CD4-positive, alpha-beta T cell treated with Interferon gamma for 1 hour (primary cell): Measurements from ENCODE around the gene AKR1A1.
"Not testable (repeated sequence)": the region's sequence is repeated elsewhere in the genome, so short reads cannot be mapped to it uniquely, and the experiment has no call there.

Source experiments
- DNase-seq: peaks from one replicate; pipeline ENCODE4 v3.0.0-alpha.2; 2020

The AKR1A1 gene

DNA sequence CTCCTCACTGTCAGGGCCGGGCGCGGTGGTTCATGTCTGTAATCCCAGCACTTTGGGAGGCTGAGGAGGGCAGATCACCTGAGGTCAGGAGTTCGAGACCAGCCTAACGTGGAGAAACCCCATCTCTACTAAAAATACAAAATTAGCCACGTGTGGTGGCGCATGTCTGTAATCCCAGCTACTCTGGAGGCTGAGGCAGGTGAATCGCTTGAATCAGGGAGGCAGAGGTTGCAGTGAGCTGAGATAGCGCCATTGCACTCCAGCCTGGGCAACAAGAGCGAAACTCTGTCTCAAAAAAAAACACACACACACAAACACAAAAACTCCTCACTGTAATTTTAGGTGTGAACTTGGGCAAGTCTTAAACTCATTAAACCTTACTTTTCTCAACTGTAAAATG, 26.7 kb upstream of the AKR1A1 start:
- not testable (repeated sequence) for DNase-seq

GRCh38 chr1:45526135-45526644, 24.4 kb upstream of the AKR1A1 start:
- no peak for DNase-seq

DNA sequence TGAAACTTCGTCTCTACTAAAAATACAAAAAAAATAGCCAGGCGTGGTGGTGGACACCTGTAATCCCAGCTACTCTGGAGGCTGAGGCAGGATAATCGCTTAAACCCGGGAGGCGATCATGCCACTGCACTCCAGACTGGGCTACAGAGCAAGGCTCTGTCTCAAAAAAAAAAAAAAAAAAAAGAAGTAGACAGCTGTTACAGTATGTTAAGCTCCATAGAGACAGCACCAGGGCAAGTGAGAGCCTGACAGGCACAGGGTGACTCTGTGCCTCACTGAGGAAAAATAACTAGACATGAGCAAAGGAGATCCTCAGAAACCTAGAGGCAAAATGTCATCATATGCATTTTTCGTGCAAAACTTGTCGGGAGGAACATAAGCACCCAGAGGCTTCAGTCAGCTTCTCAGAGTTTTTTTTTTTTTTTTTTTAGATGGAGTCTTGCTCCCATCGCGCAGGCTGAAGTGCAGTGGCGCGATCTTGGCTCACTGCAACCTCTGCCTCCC, 19.9 kb upstream of the AKR1A1 start:
- DNase-seq: no peak

GRCh38 chr1:45531873-45532272, 18.8 kb upstream of the AKR1A1 start:
- DNase-seq: no peak

- DNase-seq: no peak
Observed at GRCh38 chr1:45535988-45536766, 14.4 kb upstream of the AKR1A1 start.

DNA sequence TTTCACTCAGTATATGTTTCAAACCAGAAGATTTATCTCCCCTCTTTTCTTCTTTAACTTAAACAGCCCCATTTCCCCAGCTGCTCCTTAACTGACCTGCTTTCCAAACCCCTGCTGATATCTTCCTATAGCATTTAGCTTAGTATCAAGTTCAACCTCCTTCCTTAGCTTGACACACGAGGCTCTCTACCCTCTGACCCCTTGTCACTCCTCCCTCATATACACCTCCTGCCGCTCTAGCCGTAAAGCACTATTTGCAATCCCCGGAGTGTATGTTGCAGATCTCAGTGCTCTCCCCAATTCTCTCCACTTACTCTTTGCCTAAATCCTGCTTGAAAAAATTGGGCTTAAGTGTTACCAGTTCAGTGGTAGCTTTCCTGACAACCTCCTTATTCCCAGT, 13.7 kb upstream of the AKR1A1 start:
- DNase-seq: no peak

- DNase-seq: no peak
Observed at GRCh38 chr1:45541193-45541592, 9.4 kb upstream of the AKR1A1 start.

DNA sequence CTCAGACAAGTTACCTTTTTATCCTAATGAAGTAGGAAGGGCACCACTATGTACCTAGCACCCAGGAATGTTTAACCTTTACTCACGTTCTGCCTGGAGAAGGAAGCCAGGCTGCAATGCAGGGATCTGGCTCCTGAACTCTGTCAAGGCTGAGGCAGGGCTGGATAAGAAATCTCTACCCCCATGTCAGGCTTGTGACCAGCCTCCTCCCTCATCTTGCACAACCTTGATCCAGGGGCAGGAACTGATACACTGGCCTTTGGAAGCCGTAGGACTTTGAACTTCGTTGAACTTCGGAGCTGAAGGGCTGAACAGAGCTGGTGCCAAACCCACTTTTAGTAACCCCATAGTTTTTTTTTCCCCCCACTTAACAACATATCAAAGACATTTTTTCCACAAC, 8.0 kb upstream of the AKR1A1 start:
- no peak for DNase-seq

DNA sequence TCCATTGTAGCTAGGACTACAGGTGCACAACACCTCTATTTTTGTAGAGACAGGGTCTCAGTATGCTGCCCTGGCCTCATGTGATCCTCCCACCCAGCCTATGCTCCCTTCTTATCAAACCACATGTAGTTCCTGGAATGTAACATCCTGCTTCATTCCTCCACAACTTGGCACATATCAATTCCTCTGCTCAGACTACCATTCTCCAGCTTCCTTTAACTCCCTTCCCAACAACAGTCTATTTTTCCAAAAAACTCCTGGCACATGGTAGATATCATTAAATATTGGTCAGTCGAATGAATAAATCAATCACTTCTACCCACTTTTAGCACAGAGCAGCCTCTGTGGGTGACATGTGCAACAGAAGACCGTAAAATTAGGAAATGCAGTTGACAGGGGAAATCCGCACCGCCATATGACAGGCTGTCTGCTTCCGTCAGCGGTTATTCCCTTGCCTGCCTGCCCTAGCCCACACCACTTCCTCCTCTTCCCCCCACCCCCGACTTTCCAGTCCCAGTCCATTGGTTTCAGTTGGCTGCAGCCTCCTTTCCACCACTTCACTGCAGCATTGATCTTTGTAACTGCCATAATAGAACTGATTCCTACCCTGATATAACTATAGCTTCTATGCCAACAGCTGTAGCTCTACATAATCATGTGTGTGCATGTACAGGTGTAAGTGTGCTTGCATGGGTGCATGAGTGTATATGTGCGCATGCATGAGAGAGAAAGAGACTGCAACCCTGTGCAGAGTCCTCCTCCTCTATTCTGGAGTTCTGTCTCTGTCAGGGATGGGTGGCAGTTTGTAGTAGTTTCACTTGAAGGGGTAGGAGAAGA, 6.8 kb upstream of the AKR1A1 start:
- DNase-seq: peak; percentile 81

DNA sequence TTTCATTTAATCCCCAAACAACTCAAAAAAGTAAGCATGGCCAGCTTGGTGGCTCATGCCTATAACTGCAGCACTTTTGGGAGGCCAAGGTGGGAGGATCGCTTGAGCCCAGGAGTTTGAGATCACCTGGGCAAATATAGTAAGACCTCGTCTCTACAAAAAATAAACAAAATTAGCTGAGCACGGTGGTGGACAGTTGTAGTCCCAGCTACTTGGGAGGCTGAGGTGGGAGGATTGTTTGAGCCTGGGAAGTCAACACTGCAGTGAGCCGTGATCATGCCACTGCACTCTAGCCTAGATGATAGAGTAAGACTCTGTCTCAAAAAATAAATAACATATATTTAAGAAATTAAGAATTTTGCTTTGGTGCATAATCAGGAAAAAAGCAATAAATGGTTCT, 6.1 kb upstream of the AKR1A1 start:
- no peak for DNase-seq

- DNase-seq: no peak
Observed at GRCh38 chr1:45545019-45545493, 5.6 kb upstream of the AKR1A1 start.

DNA sequence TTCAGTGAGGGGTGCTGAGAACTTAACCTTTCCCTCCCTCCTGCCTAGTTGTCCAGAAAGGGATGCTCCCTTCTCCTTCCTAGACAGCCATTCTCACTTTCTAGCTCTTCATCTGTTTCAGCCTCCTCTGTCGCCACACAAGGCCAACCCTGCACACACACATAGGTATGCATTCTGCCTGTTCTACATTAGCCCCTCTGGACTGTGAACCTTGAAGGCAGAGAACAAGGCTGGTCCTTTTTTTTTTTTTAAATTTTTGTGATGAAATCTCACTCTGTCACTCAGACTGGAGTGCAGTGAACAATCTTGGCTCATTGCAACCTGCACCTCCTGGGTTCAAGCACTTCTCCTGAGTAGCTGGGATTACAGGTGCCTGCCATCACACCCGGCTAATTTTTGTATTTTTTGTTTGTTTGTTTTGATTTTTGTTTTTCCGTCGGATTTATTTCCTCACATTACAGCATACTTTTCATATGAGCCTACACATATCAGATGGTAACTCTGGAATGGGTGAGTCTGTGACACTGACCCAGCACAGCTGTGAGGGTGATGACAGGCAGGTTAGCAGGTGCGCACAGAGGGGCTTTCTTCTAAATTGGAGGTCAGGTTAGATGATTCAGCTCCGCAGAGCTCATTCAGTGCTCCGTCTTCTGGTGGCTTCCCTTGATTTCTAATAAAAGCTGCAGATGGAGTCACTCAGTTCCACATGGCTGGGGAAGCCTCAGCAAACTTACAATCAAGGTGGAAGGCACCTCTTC, 4.9 kb upstream of the AKR1A1 start:
- no peak for DNase-seq

GRCh38 chr1:45551684-45552083, 1.1 kb downstream of the AKR1A1 start:
- no peak for DNase-seq

- no peak for DNase-seq
Observed at GRCh38 chr1:45552331-45552730, 1.7 kb downstream of the AKR1A1 start.

DNA sequence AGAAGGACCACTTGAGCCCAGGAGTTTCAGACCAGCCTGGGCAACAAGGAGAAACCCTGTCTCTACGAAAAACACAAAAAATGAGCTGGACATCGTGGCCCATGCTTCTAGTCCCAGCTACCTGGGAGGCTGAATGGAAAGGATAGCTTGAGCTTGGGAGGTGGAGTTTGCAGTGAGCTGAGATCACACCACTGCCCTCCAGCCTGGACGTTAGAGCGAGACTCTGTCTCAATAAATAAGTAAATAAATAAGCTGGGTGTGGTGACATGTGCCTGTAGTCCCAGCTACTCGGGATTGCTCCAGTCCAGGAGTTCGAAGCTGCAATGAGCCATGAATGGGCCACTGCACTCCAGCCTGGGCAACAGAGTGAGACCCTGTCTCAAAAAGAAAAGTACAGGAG, 3.6 kb downstream of the AKR1A1 start:
- no peak for DNase-seq

- DNase-seq: no peak
Observed at GRCh38 chr1:45557422-45557944, 6.9 kb downstream of the AKR1A1 start.

DNA sequence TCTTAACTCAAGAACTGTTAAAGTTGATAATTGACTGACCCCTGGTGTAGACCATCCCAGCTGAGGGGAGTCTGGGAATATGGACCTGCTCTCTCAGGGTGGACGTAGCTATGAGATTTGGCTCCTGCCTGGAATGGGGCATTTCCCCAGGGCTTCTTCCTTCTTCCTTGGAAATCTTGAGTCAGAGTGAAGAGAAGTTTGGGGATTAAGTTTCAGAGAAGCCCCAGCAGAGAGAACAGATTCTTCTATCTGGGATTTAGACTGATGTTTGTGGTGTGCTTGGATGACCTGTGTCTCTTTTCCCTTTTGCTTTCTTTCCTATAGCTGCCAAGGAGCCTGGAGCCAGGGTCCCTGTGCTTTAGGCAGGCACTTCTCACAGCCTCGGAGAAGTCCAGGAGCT, 13.2 kb downstream of the AKR1A1 start:
- no peak for DNase-seq

DNA sequence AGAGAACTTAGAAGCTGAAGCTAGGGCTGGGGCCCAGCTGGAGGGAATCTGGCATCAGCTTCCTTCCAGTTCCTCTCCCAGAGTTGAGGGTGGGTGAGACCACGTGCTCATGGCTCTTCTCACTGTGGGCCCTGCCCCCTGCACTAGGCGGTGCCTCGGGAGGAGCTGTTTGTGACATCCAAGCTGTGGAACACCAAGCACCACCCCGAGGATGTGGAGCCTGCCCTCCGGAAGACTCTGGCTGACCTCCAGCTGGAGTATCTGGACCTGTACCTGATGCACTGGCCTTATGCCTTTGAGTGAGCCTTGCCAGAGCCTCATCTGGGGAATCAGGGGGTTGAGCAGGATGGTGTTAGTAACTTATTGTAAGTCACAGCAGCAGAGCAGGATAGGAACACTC, 16.1 kb downstream of the AKR1A1 start:
- no peak for DNase-seq

- DNase-seq: no peak
Observed at GRCh38 chr1:45567911-45568310, 17.3 kb downstream of the AKR1A1 start.

DNA sequence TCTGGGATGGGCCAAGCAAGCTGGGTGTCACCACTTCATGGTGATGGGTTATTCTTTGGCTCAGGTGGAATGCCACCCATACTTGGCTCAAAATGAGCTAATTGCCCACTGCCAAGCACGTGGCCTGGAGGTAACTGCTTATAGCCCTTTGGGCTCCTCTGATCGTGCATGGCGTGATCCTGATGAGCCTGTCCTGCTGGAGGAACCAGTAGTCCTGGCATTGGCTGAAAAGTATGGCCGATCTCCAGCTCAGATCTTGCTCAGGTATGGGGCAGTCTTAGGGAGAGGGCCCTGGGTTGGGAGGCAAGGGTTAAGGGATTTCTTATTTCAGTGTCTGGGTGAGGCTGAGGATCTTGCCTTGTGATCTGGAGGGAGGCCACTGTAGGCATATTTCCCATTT, 17.8 kb downstream of the AKR1A1 start:
- DNase-seq: no peak

DNA sequence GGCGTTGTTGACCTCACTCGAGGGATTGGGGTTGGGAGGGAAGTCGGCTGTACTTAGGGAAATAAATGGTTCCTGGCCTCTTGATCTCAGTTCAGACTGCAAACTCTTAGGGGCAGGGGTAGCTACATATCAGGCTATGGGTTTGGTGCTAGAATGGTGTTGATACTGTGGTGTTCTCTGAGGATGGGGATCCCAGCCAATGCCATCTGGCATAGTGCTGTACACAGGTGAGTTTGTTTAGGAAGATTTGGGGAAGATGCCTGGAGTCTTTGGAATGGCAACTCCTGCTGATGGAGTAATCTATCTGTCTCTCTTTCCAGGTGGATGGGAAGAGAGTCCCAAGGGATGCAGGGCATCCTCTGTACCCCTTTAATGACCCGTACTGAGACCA, 18.9 kb downstream of the AKR1A1 start:
- no peak for DNase-seq

- peak; percentile 68 for DNase-seq
Observed at GRCh38 chr1:45569962-45570581, 19.4 kb downstream of the AKR1A1 start.
